HG03439 (cell line): ENCODE results near the gene MTHFD1L.
A peak's percentile ranks its signal among the peaks of the same experiment; 100 is the strongest.

Source experiments
- ATAC-seq: cut with Tn5 transposase; IDR thresholded peaks from one replicate; pipeline ENCODE4 v1.9.1; 2021; ENCODE audit warnings: mild to moderate bottlenecking, moderate library complexity; ENCODE audit not compliant: unreplicated experiment

Gene MTHFD1L

DNA sequence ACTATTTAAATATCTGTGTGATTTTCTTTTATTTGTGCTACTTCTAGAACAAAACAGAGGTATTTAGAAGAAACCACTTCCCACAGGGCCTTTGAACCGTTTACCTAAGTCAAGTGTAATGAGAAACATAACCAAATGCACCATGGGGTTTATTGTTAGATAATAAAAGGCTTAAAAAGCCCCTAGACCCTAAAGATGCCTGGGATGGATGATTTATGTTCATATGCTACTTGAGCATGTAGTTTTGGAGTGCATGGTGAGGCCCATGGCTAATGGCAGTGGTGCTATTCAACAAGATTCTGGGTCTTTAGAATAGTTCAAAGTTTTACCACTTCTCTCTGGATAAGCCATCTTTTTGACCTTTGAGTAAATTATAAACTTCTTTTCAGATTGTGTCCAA lies 65.9 kb downstream of the MTHFD1L start:
- ATAC-seq = no peak

DNA sequence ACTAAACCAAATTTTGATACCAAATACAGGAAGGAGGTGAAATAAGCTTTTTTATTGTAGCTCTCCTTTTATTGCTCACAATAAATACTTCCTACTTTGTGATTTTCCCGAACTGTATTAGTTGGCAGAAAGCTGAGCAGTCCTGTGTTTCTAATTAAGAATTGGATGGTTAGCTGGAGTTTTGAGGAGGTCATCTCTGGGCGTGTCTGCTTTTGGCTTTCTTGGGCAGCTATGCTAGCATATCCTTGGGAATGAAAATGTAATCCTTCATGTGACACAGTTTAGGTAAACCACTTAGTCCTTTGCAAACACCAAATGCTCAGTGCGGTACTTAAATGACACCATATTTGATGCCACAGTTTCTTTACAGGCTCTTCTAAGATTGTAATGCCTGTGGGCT lies 67.5 kb downstream of the MTHFD1L start:
- no peak for ATAC-seq

DNA sequence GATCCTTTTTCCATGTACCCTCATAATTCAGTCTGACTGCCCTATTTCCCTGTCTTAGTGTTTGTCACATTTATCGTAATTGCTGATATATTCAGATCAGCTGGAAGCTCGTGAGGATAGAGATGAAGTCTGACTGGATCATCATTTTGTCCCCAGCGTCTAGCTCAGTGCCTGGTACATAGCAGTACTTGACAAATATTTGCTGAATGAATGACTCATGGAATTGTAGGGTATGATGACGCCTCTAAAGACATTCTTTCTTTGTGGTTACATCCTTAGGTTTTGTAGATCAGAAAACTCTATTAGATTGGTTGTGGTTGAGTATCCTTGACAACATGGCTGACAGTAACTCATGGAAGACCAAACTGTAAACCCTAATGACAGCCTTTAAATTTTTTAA lies 68.9 kb downstream of the MTHFD1L start:
- ATAC-seq = no peak

DNA sequence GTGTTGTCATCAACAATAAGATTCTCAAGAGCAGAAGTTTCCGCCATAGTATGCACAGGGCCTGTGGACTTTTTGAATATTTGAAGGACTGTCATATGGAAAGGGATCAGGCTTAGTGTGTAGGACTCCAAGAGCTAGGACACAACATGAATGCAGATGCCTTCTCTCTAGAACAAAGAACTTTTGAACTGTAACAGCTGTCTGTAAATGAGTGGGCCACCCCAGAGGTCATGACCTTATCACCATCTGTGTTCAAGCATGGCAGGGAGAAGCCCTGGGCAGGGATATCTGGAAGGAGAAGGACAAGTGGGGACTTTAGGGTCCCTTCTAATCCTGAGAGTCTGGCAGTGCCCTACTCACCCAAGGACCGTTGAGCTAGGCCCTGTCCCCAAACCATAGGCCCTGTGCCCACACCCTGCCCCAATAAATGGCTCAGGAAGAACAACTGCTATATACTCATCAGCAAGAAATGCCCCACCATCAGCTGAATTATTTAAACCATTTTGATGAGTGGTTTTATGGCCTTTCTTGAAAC lies 70.6 kb downstream of the MTHFD1L start:
- no peak for ATAC-seq

DNA sequence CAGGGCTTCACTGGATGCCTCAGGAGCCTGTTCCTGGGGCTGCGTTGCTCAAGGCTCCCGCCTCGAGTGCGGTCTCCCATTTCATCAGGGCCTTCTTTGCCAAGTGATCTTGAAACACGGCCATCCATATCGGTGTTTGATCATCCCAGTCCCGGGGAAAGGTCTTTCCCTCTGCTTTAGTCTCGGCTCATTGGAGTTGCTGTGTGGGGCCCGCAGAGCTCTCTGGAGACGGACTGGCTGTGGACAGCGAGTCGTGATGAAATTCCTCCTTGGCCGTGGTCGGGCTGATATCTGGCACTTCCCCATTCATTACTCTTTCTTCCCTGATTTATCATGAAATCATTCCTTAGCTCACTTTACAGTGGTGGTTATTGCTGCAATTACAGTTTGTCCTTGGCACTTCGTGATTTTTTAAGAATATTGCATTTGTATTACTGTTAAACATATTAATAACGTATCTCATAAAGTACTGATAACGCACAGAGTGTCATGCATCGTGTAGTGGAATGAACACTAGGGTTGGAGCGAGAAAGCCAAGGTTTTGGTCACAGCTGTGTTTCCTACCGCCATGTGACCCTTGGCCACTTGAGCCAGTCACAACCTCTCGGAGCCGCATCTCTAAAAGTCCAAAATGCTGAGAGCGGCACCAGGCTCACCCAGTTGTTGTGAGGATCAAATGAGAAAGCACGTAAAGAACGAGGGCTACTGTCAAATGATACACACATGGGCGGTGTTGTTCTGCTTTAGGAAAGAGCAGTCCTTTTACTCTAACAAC lies 71.8 kb downstream of the MTHFD1L start:
- ATAC-seq = no peak

DNA sequence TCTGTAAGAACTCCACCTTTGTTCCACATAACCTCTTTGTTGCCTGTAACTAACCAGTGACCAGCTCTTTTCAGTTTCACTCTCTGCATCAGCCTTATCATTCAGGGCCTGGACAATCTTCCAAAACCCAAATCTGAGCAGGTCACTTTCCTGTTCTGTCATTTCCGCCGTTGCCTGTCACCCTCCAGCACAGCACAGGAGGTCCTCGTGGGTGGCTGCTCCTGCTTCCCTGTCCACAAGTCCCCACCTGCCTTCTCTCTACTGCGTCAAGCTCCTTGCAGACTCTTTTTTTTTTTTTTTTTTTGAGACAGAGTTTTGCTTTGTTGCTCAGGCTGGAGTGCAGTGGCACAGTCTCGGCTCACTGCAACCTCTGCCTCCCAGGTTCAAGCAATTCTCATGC lies 73.9 kb downstream of the MTHFD1L start:
- ATAC-seq = no peak

- no peak for ATAC-seq
Observed at GRCh38 chr6:150940941-150941340, 75.4 kb downstream of the MTHFD1L start.

DNA sequence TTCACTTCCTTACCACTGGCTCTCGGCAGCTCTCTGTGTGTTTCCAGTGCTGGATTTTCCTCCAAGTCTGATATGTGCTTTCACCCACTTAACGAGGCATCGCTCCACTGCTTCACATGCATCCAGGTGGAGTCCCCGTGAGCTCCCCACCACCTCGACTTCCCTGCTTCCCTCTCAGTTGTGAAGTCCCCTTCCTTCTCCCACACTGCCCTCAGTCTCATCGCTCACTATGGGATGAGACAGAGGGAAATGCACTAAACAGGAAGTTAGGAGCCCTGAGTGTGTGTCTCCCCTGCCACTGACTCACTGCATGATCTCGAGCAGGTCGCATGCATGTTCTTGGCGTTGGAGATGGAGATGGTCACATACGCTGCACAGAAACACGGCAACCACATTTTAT lies 84.0 kb downstream of the MTHFD1L start:
- ATAC-seq = no peak

DNA sequence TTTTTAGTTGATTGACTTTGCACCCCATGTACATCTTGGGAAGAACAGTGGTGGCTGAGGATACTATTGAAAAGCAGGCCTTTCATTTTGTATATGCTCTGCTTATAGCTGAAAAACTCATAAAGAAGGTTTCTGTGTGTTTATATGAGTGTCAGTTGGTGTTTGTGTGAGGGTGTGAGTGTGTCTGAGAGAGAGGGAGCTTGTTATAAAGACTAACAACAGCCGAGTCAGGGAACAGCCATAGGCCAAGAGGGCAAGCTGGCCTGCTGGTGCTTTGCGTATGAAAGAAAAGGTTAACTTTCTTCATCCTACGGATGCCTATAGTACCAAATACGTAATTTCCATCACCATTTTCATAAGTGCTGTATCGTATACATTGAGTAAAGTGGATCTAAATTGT lies 88.3 kb downstream of the MTHFD1L start:
- ATAC-seq = no peak

DNA sequence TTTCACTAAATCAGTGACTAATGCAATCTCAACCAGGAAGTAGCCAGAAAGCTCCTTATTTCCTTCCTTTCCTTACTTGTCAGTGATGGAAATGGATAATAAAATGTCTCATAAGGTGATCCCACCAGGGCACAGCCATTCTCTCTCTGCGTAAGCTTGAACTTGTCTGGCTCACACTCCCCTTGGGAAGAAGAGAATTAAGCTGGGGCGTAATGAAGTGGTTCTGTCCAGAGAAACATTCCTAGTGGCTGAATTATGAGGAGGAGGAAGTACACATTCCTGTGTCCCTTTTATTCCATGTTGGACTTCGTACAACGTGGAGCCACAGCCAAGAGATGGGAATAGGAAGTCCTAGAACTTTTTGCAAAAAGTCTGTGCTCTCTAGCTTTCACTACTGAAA lies 93.7 kb downstream of the MTHFD1L start:
- no peak for ATAC-seq

GRCh38 chr6:150962436-150962835 lies 96.9 kb downstream of the MTHFD1L start:
- ATAC-seq = no peak

DNA sequence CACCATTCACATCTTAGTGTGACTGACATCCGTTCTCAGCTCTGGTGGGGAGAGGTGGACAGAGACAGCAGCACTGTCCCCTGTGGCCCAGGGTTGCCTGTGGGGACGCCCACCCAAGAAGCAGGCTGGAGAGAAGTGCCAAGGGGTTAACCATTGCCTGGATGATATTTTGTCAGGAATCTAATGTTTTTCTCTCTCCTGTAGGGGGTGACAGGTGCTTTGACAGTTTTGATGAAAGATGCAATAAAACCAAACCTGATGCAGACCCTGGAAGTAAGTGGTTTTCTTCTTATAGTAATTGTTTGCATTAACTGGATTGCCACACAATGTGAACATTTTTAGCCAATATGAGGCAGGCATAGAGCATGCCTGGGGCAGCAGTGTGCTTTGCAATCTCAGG lies 99.3 kb downstream of the MTHFD1L start:
- no peak for ATAC-seq

DNA sequence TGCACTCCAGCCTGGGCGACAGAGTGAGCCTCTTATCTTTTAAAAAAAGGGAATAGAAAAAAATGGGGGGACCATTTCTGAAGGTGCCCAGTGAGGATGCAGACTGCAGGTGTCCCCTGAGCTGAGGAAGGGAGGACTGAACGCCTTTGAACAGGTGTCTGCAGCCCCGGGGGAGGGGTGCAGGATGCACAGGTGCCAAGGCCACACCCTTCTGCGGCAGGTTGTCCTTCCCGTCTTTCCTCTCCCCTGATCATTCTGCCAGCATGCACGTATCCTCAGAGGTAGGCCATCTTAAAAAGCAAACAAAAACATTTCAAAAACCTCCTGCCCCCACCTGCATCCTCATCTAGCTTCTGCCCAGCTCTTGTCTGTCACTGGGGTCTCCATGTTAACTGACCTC lies 101.3 kb downstream of the MTHFD1L start:
- no peak for ATAC-seq

- ATAC-seq = no peak
Observed at GRCh38 chr6:150967381-150967780, 101.9 kb downstream of the MTHFD1L start.

GRCh38 chr6:150967910-150968309 lies 102.4 kb downstream of the MTHFD1L start:
- no peak for ATAC-seq

GRCh38 chr6:150969901-150970300 lies 104.4 kb downstream of the MTHFD1L start:
- ATAC-seq = no peak

DNA sequence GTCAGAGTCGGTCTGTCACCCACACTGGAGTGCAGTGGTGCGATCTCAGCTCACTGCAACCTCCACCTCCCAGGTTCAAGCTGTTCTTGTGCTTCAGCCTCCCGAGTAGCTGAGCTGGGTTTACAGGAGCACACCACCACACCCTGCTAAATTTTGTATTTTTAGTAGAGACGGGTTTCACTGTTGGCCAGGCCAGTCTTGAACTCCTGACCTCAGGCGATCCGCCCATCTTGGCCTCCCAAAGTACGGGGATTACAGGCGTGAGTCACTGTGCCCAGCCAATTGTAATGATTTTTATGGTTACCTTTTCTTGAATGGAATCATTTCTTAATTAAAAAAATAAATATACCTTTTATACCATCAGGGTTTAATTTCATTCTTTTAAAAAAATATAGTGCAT lies 105.7 kb downstream of the MTHFD1L start:
- ATAC-seq = no peak

DNA sequence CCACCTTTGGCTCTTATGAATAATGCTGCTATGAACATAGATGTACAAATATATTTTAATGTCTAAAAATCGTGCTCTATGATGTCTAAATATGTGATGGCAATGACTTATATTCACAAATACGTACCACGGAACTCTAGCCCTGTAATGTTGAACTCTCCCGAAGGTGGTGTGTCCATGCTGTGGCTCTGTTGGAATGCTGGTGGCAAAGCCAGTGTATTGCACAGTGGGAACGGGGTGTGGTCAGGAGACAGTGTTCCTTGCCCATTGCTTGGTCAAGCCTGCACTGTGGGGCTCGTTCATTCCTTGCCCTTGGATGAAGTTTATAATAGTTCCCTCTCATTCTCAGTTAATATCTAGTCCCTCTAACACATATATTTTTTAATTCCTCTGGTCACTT lies 109.6 kb downstream of the MTHFD1L start:
- ATAC-seq = no peak

- no peak for ATAC-seq
Observed at GRCh38 chr6:150977281-150977680, 111.8 kb downstream of the MTHFD1L start.

GRCh38 chr6:150978624-150979023 lies 113.1 kb downstream of the MTHFD1L start:
- ATAC-seq = no peak

DNA sequence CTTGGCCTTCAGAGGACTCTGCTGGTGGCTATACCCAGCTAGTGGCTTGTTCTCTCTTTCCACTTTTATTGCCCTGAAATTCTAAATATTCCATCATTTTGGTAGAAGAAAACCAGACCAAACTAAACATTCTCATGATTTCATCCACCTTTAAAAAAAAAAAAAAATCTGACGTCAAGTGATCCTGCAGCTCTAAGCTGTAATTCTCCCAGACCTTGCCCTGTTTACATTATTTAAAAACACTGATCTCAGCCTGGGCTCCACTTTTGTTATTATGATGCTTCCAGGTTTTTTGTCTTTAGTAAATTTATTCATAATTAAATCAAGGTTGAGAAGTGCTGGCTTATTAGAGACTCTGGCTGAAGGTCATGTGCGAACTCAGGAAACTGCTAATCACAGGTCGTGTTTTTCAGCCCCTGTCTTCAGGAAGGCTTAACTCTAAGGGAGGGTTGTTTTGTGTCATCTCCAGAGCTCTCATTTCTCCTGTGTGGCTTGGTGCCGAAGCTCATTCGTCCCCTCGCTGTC lies 114.4 kb downstream of the MTHFD1L start:
- no peak for ATAC-seq

DNA sequence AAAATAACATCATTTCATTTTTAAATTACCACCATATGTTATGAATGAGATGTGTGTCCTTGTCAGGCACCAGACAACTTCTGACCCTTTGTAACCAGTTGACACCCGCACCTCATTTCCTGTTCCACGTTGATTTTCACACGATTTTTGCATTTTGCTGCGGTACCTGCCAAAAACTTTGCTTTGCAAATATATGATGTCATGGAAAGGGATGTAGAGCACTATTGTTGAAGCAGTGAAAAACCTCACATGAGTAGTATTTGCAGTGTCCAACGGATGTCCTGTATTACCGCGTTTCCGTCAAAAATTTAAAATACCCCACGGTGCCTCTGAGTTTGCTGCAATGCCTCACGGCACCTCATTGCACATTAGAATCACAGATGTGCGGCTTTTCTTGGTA lies 115.6 kb downstream of the MTHFD1L start:
- peak; percentile 81 for ATAC-seq

GRCh38 chr6:150981669-150982068 lies 116.2 kb downstream of the MTHFD1L start:
- no peak for ATAC-seq
